ENCODE results near the gene HDAC4. TPM values are rescaled to one million over a fixed set of nuclear protein-coding genes. Genes with fewer than 3 reads are reported as not detected.

The HDAC4 gene
- total and polyA plus RNA-seq, 2 donors (not counting 1 experiment from before 2014, with no cell fraction given), result 13.5 to 46.0 TPM

DNA sequence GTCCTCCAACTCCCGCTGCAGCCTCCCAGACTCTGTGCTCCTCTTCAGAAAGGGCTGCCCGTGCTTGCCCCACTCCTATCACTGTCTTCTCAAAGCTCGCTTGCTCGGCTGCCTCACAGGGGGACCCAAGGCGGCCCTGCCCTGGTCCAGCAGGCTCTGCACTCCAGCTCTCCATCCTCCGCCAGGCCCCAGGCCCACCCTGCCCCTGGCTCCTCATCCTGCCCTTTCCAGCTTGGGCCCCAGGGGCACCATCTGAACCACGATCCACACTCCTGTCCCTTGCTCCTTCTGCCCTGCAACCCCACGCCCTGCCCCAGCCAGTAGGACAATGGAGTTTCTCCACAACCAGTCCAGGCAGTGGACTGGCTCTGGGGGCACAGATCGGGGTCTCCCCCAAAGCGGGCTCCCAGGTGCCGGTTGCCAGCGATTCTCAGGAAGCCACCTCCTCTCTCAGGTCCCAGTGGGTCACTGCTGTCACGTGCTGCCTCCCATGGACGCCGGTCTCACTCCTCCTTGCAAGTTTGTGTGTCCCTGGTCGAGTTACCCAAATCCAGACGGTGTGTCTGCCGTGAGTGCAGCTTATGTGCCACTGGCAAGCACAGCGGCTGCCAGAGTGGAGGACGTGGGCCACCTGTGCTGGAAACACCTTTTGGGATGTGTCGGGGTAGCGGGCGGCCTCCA, 238.5 kb downstream of the HDAC4 start:
- 96% methylated on average over 23 of the region's 23 CpGs for WGBS (ENCODE audit: insufficient coverage)
- Histone ChIP-seq H2AFZ (ENCODE audit: insufficient read depth, low read depth, low read length, poor library complexity, severe bottlenecking) (no peak overlapping the region), H3K9me3 (ENCODE audit: control extremely low read depth in 1 of 3, control insufficient read depth in 2 of 3, insufficient read depth in 1 of 3, low read length in 2 of 3) (peaks cover 0 to 8% (median 0%) of the 10 kb centered on the region in 3 donors), H3K4me2 (replicated peaks; ENCODE audit: low read depth, low read length, poor library complexity, severe bottlenecking) (no peak overlapping the region), H3K79me2 (ENCODE audit: control insufficient read depth, insufficient read depth, low read length) (no peaks in the 10 kb centered on the region), H3K4me1 (ENCODE audit: control insufficient read depth in 2 of 2, insufficient read depth in 2 of 2, low read length in 2 of 2) (no peaks in the 10 kb centered on the region), H4K20me1 (ENCODE audit: control insufficient read depth, insufficient read depth, low read length, poor library complexity, severe bottlenecking) (no peaks in the 10 kb centered on the region), H3K4me3 (ENCODE audit: control extremely low read depth in 1 of 5, extremely low read depth in 1 of 5, insufficient read depth in 1 of 5, low read depth in 2 of 5, low read length in 4 of 5) (no peak overlapping the region), H3K27ac (ENCODE audit: low read length in 2 of 2) (no peak overlapping the region), H3K9ac (ENCODE audit: low read length) (no peak overlapping the region), H3K27me3 (replicated peaks in 1 of 4; ENCODE audit: control extremely low read depth in 1 of 4, control insufficient read depth in 3 of 4, insufficient read depth in 4 of 4, low read length in 3 of 4) (no peaks in the 10 kb centered on the region), H3K36me3 (replicated peaks in 1 of 2; ENCODE audit: control extremely low read depth in 1 of 2, control insufficient read depth in 1 of 2, extremely low read depth in 1 of 2, insufficient read depth in 2 of 2, low read length in 1 of 2) (no peaks in the 10 kb centered on the region)
- Mint-ChIP-seq H3K4me1 (no peaks in the 10 kb centered on the region), H3K27ac (no peak overlapping the region), H3K4me3 (no peak overlapping the region), H3K9me3 (ENCODE audit: insufficient read depth) (peaks cover 2% of the 10 kb centered on the region), H3K27me3 (no peaks in the 10 kb centered on the region)
- ATAC-seq (ENCODE audit: low read depth) (no peak), DNase-seq (no peak)
- intact Hi-C loops (cut with micrococcal nuclease), result no loop called here
- POLR2A ChIA-PET, result no interaction called here
- TF ChIP-seq EZH2 (IDR thresholded peaks at IDR 0.05; ENCODE audit: borderline replicate concordance, insufficient read depth, low read depth, low read length, poor library complexity, severe bottlenecking), result no peak
- TF ChIP-seq, protein P1, sequence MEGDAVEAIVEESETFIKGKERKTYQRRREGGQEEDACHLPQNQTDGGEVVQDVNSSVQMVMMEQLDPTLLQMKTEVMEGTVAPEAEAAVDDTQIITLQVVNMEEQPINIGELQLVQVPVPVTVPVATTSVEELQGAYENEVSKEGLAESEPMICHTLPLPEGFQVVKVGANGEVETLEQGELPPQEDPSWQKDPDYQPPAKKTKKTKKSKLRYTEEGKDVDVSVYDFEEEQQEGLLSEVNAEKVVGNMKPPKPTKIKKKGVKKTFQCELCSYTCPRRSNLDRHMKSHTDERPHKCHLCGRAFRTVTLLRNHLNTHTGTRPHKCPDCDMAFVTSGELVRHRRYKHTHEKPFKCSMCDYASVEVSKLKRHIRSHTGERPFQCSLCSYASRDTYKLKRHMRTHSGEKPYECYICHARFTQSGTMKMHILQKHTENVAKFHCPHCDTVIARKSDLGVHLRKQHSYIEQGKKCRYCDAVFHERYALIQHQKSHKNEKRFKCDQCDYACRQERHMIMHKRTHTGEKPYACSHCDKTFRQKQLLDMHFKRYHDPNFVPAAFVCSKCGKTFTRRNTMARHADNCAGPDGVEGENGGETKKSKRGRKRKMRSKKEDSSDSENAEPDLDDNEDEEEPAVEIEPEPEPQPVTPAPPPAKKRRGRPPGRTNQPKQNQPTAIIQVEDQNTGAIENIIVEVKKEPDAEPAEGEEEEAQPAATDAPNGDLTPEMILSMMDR (IDR thresholded peaks at IDR 0.05), result no peak
- CTCF ChIA-PET, result no interaction called here

DNA sequence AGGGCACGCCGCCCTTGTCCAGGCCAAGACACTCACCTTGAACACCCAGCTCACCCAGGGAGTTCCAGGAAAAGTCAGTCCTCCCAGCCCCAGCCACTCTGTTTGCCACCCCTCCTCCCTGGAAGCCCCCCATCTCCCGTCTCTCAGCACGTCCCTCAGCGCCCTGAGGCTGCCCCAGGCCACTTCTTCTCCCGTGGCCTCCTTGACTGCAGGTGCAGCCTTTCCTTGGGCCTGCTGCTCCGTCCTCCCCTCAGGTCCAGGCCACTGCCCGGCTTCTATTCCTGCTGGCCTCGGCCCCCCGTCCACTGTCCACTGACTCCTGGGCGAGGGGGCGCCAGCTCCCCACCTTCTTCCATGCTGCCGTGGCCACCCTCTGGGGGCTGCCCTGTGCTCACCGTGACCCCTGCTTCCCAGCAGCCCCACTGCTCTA, 239.1 kb downstream of the HDAC4 start:
- Histone ChIP-seq H3K9me3 (ENCODE audit: control extremely low read depth in 1 of 3, control insufficient read depth in 2 of 3, insufficient read depth in 1 of 3, low read length in 2 of 3) (peaks cover 0 to 8% (median 0%) of the 10 kb centered on the region in 3 donors), H3K4me2 (replicated peaks; ENCODE audit: low read depth, low read length, poor library complexity, severe bottlenecking) (no peak overlapping the region), H3K27ac (ENCODE audit: low read length in 2 of 2) (no peak overlapping the region), H3K79me2 (ENCODE audit: control insufficient read depth, insufficient read depth, low read length) (no peaks in the 10 kb centered on the region), H3K36me3 (replicated peaks in 1 of 2; ENCODE audit: control extremely low read depth in 1 of 2, control insufficient read depth in 1 of 2, extremely low read depth in 1 of 2, insufficient read depth in 2 of 2, low read length in 1 of 2) (peaks cover 0 to under 1% of the 10 kb centered on the region in 2 experiments), H3K4me1 (ENCODE audit: control insufficient read depth in 2 of 2, insufficient read depth in 2 of 2, low read length in 2 of 2) (no peaks in the 10 kb centered on the region), H3K9ac (ENCODE audit: low read length) (no peak overlapping the region), H3K4me3 (ENCODE audit: control extremely low read depth in 1 of 5, extremely low read depth in 1 of 5, insufficient read depth in 1 of 5, low read depth in 2 of 5, low read length in 4 of 5) (no peak overlapping the region), H2AFZ (ENCODE audit: insufficient read depth, low read depth, low read length, poor library complexity, severe bottlenecking) (no peak overlapping the region), H4K20me1 (ENCODE audit: control insufficient read depth, insufficient read depth, low read length, poor library complexity, severe bottlenecking) (no peaks in the 10 kb centered on the region), H3K27me3 (replicated peaks in 1 of 4; ENCODE audit: control extremely low read depth in 1 of 4, control insufficient read depth in 3 of 4, insufficient read depth in 4 of 4, low read length in 3 of 4) (no peaks in the 10 kb centered on the region)
- TF ChIP-seq, protein P1 (IDR thresholded peaks at IDR 0.05), result no peak
- no peak for TF ChIP-seq EZH2 (IDR thresholded peaks at IDR 0.05; ENCODE audit: borderline replicate concordance, insufficient read depth, low read depth, low read length, poor library complexity, severe bottlenecking)
- H3K27me3 Mint-ChIP-seq, result no peaks in the 10 kb centered on the region
- H3K4me3 Mint-ChIP-seq, result no peak overlapping the region
- H3K27ac Mint-ChIP-seq, result no peak overlapping the region
- no peak for ATAC-seq (ENCODE audit: low read depth)
- H3K9me3 Mint-ChIP-seq (ENCODE audit: insufficient read depth), result peaks cover 2% of the 10 kb centered on the region
- DNase-seq, result no peak
- no peaks in the 10 kb centered on the region for H3K4me1 Mint-ChIP-seq
- intact Hi-C loops (cut with micrococcal nuclease), result no loop called here
- 93% methylated on average over 14 of the region's 14 CpGs for WGBS (ENCODE audit: insufficient coverage)
- ChIA-PET CTCF (no interaction called here), POLR2A (no interaction called here)
